Common myeloid progenitor, CD34-positive (primary cell): ENCODE data around the gene GRIK4.

Experiments
- CTCF ChIA-PET: fragments of 350-600 bp; sonication (Branson Sonifier 250); formaldehyde crosslinking; loops from one replicate; lab custom pipeline; 2021; ENCODE audit warnings: antibody characterized with exemption; lab: Charles Lee
- POLR2A ChIA-PET: fragments of 350-600 bp; sonication (Branson Sonifier 250); formaldehyde crosslinking; loops from one replicate; lab custom pipeline; 2021; ENCODE audit warnings: antibody characterized with exemption; lab: Charles Lee
- DNase-seq, 3 donors: peaks; one replicate each; pipeline versions ENCODE4 v3.0.0 to v3.0.0-alpha.2; 2013
- H3K27ac ChIP-seq, 2 experiments: 1 replicate in 1 of 2; 2 replicates in 1 of 2; pipeline ENCODE4 v1.7.0; 2013; ENCODE audit warnings: inconsistent platforms in 2 of 2, low read length in 2 of 2, mild to moderate bottlenecking in 2 of 2, low read depth in 1 of 2, moderate library complexity in 1 of 2; ENCODE audit not compliant: severe bottlenecking in 2 of 2, insufficient read depth in 1 of 2, poor library complexity in 1 of 2
- H3K27me3 ChIP-seq, 5 experiments: replicated peaks in 2 of 5; 1 replicate in 3 of 5; 2 replicates in 2 of 5; pipeline versions ENCODE4 v1.6.1 to v1.7.0; 2013; ENCODE audit warnings: low read length in 4 of 5, mild to moderate bottlenecking in 2 of 5, moderate library complexity in 2 of 5, inconsistent platforms in 1 of 5; ENCODE audit not compliant: insufficient read depth in 5 of 5, control insufficient read depth in 4 of 5
- H3K36me3 ChIP-seq, 4 experiments: 1 replicate in 2 of 4; 2 replicates in 2 of 4; pipeline versions ENCODE4 v1.6.1 to v1.7.0; 2013; ENCODE audit warnings: low read length in 3 of 4, control low read depth in 1 of 4, mild to moderate bottlenecking in 1 of 4; ENCODE audit not compliant: control insufficient read depth in 4 of 4, insufficient read depth in 4 of 4
- H3K4me1 ChIP-seq, 4 experiments: 1 replicate in 3 of 4; 2 replicates in 1 of 4; pipeline versions ENCODE4 v1.6.1 to v1.7.1; 2013; ENCODE audit warnings: low read length in 3 of 4, mild to moderate bottlenecking in 3 of 4, control low read depth in 1 of 4, inconsistent platforms in 1 of 4, moderate library complexity in 1 of 4; ENCODE audit not compliant: control insufficient read depth in 4 of 4, insufficient read depth in 4 of 4; ENCODE audit errors: control extremely low read depth in 1 of 4
- H3K4me3 ChIP-seq, 7 experiments: 1 replicate in 4 of 7; 2 replicates in 3 of 7; pipeline versions ENCODE4 v1.5.1 to v1.7.0; 2013; ENCODE audit warnings: mild to moderate bottlenecking in 7 of 7, low read length in 6 of 7, moderate library complexity in 6 of 7, inconsistent platforms in 2 of 7, low read depth in 2 of 7, control low read depth in 1 of 7; ENCODE audit not compliant: insufficient read depth in 4 of 7, control insufficient read depth in 1 of 7; ENCODE audit errors: extremely low read depth in 1 of 7
- H3K9me3 ChIP-seq, 5 experiments: 1 replicate in 4 of 5; 2 replicates in 1 of 5; pipeline versions ENCODE4 v1.6.1 to v1.7.1; 2013; ENCODE audit warnings: low read length in 4 of 5, mild to moderate bottlenecking in 2 of 5, inconsistent platforms in 1 of 5, low read depth in 1 of 5, moderate library complexity in 1 of 5; ENCODE audit not compliant: control insufficient read depth in 4 of 5, insufficient read depth in 2 of 5; ENCODE audit errors: control extremely low read depth in 1 of 5
- WGBS: methylation state at CpG from one replicate; pipeline ENCODE4 v1.1.5; 2013; ENCODE audit not compliant: insufficient coverage; 5-methylcytosine and 5-hydroxymethylcytosine counted together

The GRIK4 gene

DNA sequence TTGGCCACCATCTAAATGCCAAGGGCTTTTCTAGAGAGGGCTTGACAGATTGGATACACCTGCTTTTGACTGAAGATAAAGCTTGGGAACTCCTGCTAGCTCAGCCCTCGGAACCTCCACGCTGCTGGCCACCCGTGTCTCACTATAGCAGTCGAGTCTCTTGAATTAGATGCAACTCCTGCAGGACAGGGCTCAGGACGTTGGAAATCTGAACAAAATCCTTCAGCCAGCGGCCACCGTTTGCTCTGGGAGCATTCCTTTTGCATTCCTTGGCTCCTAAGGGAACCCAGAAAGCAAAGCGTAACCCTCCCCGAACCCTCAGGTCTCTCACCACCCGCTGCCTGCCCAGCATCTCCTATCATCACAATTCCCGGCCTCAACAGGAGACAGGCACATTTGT is 77.8 kb downstream of the GRIK4 start:
- Histone ChIP-seq H3K27me3 (peaks cover 0 to 10% (median 3%) of the 10 kb centered on the region in 5 experiments), H3K27ac (no peak overlapping the region), H3K4me3 (no peak overlapping the region), H3K9me3 (peaks cover 0 to 1% (median 0%) of the 10 kb centered on the region in 5 experiments), H3K36me3 (no peaks in the 10 kb centered on the region), H3K4me1 (no peaks in the 10 kb centered on the region)
- POLR2A ChIA-PET = no interaction called here
- no peak for DNase-seq
- CTCF ChIA-PET = no interaction called here
- WGBS = 91% methylated on average over 8 of the region's 11 CpGs

DNA sequence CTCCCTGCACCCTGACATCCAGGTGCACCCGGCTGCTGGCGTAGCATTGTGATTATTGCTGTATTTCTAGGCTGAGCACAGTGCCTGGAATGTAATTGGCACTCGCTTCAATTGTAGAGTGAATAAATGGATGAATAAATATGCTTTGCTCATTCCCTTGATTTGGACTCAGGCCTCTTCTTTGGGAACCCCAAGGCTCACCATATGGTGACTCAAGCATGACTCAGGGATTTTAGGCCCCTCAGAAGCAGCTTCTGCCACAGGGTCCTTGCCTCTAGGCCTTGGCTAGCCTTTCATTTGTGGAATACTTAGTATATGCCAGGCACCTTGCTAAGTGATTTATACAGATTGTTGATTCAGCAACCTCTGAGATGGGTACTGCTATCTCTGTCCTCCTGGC is 78.9 kb downstream of the GRIK4 start:
- CTCF ChIA-PET = no interaction called here
- Histone ChIP-seq H3K27ac (no peak overlapping the region), H3K4me1 (no peaks in the 10 kb centered on the region), H3K27me3 (peaks cover 0 to 12% (median 3%) of the 10 kb centered on the region in 5 experiments), H3K36me3 (no peaks in the 10 kb centered on the region), H3K4me3 (no peak overlapping the region), H3K9me3 (no peaks in the 10 kb centered on the region)
- POLR2A ChIA-PET = no interaction called here
- 96% methylated on average over 3 of the region's 3 CpGs for WGBS
- peak in 2 of 3 donors; percentile 44 to 50 for DNase-seq

DNA sequence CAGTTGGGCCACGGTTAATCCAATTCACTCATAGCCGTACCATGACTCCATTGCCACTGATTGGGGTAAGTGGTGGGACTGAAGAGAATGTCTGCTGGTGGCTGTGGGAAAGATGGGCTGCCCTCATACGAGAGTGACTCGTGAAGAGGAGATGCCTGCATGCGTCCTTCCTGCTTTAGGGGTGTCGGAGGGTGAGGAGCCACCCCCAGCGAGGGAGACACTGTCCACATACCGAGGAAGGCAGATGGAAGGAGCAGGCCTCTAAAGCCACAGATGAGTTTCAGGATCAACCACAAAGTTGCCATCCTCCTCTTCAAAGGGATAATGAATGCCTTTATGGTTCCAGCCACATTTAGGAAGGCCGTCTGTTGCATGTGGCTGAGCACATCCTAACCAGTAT is 83.2 kb downstream of the GRIK4 start:
- POLR2A ChIA-PET = no interaction called here
- Histone ChIP-seq H3K4me1 (no peaks in the 10 kb centered on the region), H3K36me3 (no peaks in the 10 kb centered on the region), H3K4me3 (no peak overlapping the region), H3K27me3 (peaks cover 0 to 14% (median 4%) of the 10 kb centered on the region in 5 experiments), H3K27ac (no peak overlapping the region), H3K9me3 (no peaks in the 10 kb centered on the region)
- CTCF ChIA-PET = no interaction called here
- DNase-seq = no peak
- WGBS = 92% methylated on average over 9 of the region's 9 CpGs

DNA sequence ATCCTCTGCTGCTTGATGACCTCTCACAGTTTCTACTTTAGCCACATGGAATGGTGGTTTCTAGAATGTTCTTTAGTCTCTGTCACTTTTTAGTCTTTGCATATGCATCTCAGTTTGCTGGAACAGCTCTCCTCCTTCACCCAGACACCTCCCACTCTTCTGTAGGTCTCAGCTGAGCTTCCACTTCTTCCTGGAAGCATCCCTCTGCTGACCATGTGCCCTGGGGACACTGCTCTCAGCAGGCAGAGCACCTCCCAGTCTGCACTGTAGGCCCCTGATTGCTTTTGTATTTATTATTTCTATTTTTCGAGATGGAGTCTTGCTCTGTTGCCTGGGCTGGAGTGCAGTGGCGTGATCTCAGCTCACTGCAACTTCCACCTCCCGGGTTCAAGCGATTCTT is 84.0 kb downstream of the GRIK4 start:
- CTCF ChIA-PET = no interaction called here
- 100% methylated on average over 4 of the region's 4 CpGs for WGBS

GRCh38 chr11:120597250-120598215 is 86.0 kb downstream of the GRIK4 start:
- ChIA-PET CTCF (no interaction called here), POLR2A (no interaction called here)
- no peaks in the 10 kb centered on the region for H3K4me1 ChIP-seq
- no peak overlapping the region for H3K27ac ChIP-seq
- H3K36me3 ChIP-seq = no peaks in the 10 kb centered on the region
- 83% methylated on average over 24 of the region's 26 CpGs for WGBS
- H3K4me3 ChIP-seq = no peak overlapping the region
- DNase-seq = no peak
- H3K9me3 ChIP-seq = no peaks in the 10 kb centered on the region
- H3K27me3 ChIP-seq = peaks cover 0 to 9% (median 1%) of the 10 kb centered on the region in 5 experiments

More for the DNA sequence above, 84.0 kb downstream of the GRIK4 start:
- Histone ChIP-seq H3K9me3 (no peaks in the 10 kb centered on the region), H3K4me1 (no peaks in the 10 kb centered on the region), H3K4me3 (no peak overlapping the region), H3K27me3 (peaks cover 0 to 14% (median 4%) of the 10 kb centered on the region in 5 experiments), H3K27ac (no peak overlapping the region), H3K36me3 (no peaks in the 10 kb centered on the region)
- POLR2A ChIA-PET = no interaction called here
- no peak for DNase-seq

DNA sequence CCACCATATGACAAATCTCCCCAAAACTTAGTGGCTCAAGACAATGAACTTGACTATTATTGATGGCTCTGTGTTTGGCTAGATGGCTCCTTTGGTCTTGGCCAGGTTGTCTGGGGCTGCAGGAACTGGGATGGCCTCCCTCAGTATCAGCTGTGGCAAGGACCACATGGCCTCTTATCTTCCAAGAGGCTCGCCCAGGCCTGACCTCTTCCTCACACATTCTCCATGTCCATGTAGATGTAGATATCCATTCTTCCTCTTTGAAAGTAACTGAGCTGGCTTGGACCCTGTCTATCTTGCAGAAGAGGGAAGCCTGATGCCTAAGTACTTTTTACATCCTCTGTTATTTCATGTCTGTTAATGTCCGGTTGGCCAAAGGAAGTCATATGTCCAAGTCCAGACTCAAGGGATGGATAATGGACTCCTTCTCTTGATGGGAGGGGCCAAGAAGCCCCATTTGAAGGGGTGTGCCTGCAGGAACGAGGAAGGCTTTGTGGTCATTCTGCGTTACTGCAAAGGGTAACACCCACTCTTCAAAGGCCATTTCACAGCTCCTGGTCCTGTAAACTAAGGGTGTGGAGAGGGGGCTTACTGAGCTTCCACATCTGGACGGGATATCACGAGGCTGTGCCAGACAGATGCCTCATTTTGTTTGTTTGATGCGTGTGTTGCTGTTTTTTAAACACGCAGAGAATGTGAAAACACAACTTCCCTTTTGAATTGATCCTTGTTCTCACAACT is 87.1 kb downstream of the GRIK4 start:
- 78% methylated on average over 4 of the region's 8 CpGs for WGBS
- Histone ChIP-seq H3K4me1 (no peaks in the 10 kb centered on the region), H3K27ac (no peak overlapping the region), H3K9me3 (no peaks in the 10 kb centered on the region), H3K27me3 (peaks cover 0 to 9% (median 0%) of the 10 kb centered on the region in 5 experiments), H3K4me3 (no peak overlapping the region), H3K36me3 (no peaks in the 10 kb centered on the region)
- DNase-seq = peak; percentile 36 to 73 (median 60)
- ChIA-PET CTCF (no interaction called here), POLR2A (no interaction called here)
